Urothelium cell line (cell line): ENCODE data around the gene FAF2.

Experiments used
- DNase-seq: peaks from one replicate; pipeline ENCODE4 v3.0.0; 2011; ENCODE audit warnings: low spot score, mixed read lengths
- FAIRE-seq: peaks from 2 replicates; lab custom pipeline; 2011; peaks lifted over from hg19 to GRCh38; lab: Jason Lieb, UNC

Gene FAF2

GRCh38 chr5:176500511-176500910 lies 52.3 kb downstream of the FAF2 start:
- DNase-seq (no peak), FAIRE-seq (no peak)

GRCh38 chr5:176501333-176501732 lies 53.1 kb downstream of the FAF2 start:
- DNase-seq (no peak), FAIRE-seq (no peak)

GRCh38 chr5:176503496-176503895 lies 55.3 kb downstream of the FAF2 start:
- FAIRE-seq (no peak), DNase-seq (no peak)

GRCh38 chr5:176507911-176508310 lies 59.7 kb downstream of the FAF2 start:
- no peak for FAIRE-seq

GRCh38 chr5:176508603-176509002 lies 60.4 kb downstream of the FAF2 start:
- FAIRE-seq = no peak
- no peak for DNase-seq

More at GRCh38 chr5:176507911-176508310, 59.7 kb downstream of the FAF2 start:
- DNase-seq = no peak

- DNase-seq = no peak
- no peak for FAIRE-seq
Observed at GRCh38 chr5:176513788-176514187, 65.6 kb downstream of the FAF2 start.

- no peak for DNase-seq
- FAIRE-seq = no peak
Observed at GRCh38 chr5:176514244-176514950, 66.2 kb downstream of the FAF2 start.

- DNase-seq (no peak), FAIRE-seq (no peak)
Observed at GRCh38 chr5:176515396-176515795, 67.2 kb downstream of the FAF2 start.

- FAIRE-seq (no peak), DNase-seq (no peak)
Observed at GRCh38 chr5:176517053-176517661, 69.0 kb downstream of the FAF2 start.

GRCh38 chr5:176519810-176520720 lies 71.9 kb downstream of the FAF2 start:
- no peak for DNase-seq
- FAIRE-seq = no peak

GRCh38 chr5:176521286-176521685 lies 73.1 kb downstream of the FAF2 start:
- FAIRE-seq = no peak
- no peak for DNase-seq

GRCh38 chr5:176521699-176522263 lies 73.6 kb downstream of the FAF2 start:
- no peak for FAIRE-seq

GRCh38 chr5:176524138-176524537 lies 76.0 kb downstream of the FAF2 start:
- no peak for FAIRE-seq

More at GRCh38 chr5:176521699-176522263, 73.6 kb downstream of the FAF2 start:
- no peak for DNase-seq

GRCh38 chr5:176524987-176525386 lies 76.8 kb downstream of the FAF2 start:
- DNase-seq = no peak
- no peak for FAIRE-seq

More at GRCh38 chr5:176524138-176524537, 76.0 kb downstream of the FAF2 start:
- DNase-seq = no peak

- no peak for DNase-seq
- FAIRE-seq = no peak
Observed at GRCh38 chr5:176525677-176526076, 77.5 kb downstream of the FAF2 start.

- no peak for FAIRE-seq
- no peak for DNase-seq
Observed at GRCh38 chr5:176526462-176526861, 78.3 kb downstream of the FAF2 start.

- FAIRE-seq = no peak
- DNase-seq = no peak
Observed at GRCh38 chr5:176527246-176528222, 79.3 kb downstream of the FAF2 start.

GRCh38 chr5:176528301-176528700 lies 80.1 kb downstream of the FAF2 start:
- FAIRE-seq (no peak), DNase-seq (no peak)

GRCh38 chr5:176528761-176529115 lies 80.6 kb downstream of the FAF2 start:
- no peak for FAIRE-seq

GRCh38 chr5:176529116-176529740 lies 81.0 kb downstream of the FAF2 start:
- FAIRE-seq = no peak
- no peak for DNase-seq

More at GRCh38 chr5:176528761-176529115, 80.6 kb downstream of the FAF2 start:
- DNase-seq = no peak
